Measurements from ENCODE around the gene CS.
"Not testable (repeated sequence)": the region's sequence is repeated elsewhere in the genome, so short reads cannot be mapped to it uniquely, and the experiment has no call there.

Gene CS

DNA sequence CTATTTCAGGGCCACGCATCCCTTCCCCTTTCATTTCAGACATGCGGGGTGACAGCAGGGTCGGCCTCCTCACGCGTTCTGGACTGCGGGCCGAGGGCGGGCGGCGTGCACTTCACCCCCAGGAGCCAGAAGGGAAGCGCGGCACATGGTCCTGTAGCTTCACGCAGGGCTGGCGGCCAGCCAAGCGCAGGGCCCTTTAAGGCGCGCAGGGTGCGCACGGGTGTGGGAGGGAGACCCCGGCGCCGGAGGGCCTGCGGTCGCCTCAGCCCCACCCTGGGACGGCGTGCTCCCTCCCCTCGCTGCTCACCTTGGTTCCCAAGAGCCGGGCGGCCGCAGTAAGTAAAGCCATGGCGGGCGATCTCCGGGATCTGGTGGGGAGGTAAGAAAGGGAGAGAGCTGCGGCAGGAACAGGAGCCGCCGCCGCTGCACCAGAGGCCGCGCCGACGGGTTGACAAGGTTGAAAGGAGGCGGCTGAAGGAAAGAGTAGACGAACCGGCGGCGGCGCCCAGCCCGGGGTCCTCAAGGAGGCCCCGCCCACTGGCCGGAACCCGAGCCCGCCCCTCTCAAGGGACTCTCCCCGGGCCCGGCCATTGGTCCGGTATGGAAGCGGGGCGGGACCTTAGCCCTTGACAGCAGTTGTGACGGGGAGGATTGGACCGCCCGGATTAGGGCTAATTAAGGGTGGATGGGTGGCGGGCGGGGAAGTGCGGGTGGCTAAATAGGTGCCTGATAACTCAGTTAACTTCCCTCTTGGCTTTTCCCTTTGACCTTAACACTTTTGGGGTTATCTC lies at the start of gene CS:
TSS of gene CS (minus strand) at position 478 of the 791 bp plus-strand sequence. CDS start at position 349, 129 bp downstream.
- DNase-seq: peak; percentile 64 to 99 (median 96)

DNA sequence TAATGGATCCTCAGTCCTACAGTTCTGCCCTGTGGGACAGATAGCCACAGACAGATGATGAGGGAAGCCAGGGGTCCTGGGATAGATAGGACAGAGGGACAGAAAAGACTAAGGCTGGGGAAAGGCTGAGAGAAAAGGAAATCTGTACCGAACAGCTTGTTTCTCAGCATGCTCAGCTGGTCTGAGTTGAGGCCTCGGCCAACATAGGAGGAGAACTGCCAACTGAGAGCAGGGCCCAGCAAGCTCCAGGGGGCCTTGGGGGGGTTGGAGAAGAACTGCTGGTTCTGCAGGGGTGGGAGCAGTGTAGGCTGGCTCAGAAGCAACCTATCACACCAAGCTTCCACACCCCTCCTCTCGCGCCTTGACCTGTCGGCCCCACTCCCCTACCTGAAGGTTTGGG lies 48.6 kb upstream of the CS start:
- DNase-seq: no peak

DNA sequence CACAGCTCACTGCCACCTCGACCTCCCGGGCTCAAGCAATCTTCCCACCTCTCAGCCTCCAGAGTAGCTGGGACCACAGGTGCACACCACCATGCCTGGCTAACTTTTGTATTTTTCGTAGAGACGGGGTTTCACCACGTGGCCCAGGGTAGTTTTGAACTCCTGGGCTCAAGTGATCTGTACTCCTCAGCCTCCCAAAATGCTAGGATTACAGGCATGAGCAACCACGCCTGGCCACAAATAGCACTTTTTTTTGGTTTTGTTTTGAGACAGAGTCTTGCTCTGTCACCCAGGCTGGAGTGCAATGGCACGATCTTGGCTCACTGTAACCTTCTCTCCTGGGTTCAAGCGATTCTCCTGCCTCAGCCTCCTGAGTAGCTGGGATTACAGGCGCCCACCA lies 47.1 kb upstream of the CS start:
- not testable (repeated sequence) for DNase-seq

DNA sequence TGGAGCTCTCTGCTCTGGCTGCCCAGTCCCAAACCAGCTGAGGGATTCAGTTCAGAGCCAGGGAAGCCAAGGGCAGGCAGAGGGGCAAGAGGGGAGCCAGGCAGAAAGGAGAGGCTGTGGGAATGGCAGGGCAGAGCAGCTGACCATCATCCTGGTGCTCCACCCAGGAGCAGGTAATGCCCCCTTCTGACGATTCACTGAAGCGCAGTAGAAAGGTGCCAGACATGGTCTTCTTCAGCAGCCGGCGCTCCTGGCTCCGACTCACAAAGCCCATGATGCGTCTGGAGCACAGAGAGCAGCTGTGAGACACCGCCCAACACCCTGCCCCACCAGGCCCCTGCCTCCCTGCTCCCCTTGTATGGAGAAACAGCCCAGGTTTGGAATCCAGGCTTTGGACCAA lies 46.5 kb upstream of the CS start:
- DNase-seq: no peak

DNA sequence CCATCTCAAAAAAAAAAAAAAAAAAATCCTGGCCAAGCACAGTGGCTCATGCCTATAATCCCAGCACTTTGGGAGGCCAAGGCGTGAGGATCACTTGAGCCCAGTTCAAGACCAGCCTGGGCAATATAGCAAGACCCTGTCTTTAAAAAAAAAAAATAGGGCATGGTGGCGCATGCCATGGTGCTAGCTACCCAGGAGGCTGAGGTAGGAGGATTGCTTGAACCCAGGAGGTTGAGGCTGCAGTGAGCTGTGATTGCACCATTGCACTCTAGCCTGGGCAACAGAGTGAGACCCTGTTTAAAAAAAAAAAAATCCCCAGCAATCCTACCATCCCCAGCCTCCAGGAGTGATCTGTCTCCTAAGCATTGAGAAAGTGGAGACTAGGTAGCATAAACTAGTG lies 42.2 kb upstream of the CS start:
- not testable (repeated sequence) for DNase-seq

DNA sequence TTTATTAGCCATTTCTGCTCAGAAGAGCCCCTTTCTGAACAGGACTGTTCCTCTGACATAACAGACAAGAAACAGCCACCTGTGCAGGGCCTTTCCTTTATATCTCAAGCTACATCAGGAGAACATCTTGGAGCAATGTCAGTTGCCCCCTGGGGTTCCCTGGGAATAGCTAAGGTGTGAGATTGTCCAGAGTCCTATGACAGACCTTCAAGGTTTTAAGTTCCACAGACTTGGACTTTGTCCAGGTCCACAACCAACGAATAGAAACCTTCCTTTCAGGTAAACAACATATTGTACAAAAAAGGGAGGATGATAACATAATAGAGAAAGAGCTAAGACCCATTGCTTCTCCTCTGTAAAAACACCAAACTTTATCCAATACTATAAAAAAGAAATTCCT lies 41.5 kb upstream of the CS start:
- DNase-seq: no peak

DNA sequence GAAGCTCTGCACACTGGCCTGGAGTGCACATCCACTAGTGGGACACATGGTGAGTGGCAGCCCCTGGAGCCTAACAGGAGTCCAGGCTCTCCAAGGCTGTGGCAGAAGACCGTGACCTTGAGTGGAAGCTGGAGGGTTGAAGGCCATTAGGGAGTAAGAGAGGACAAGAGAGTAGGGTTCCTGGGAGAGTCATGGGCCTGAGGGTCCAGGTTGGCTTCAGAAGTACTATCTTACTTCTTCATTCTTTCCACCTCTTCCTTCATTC lies 39.0 kb upstream of the CS start:
- DNase-seq: no peak

DNA sequence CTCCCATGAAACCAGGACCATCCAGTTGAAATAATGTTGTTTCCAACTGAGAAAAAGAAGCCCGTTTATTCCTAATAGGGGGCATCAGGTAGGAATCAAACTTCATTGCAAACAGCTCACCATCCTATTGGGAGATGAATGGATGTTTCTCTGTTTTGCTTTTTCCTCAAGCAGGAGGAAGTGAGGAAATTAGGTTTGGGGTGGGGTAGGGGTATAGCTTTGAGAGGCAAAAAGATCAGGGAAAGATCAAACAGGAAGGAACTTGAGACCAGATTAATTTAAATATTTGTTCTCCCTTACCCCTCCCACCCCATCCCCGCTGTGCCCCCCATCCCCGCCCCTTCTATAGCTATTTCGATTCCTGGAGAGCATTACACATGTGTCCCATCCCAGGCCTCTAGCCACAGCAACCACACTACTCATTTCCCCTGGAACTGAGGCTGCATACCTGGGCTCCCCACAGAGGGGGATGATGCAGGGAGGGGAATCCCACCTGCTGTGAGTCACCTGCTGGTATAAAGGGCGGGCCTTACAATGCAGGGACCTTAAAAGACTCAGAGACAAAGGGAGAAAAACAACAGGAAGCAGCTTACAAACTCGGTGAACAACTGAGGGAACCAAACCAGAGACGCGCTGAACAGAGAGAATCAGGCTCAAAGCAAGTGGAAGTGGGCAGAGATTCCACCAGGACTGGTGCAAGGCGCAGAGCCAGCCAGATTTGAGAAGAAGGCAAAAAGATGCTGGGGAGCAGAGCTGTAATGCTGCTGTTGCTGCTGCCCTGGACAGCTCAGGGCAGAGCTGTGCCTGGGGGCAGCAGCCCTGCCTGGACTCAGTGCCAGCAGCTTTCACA lies 38.4 kb upstream of the CS start, which contains the start of gene IL23A:
TSS of gene IL23A (plus strand) at position 577 of the 850 bp plus-strand sequence. CDS start at position 738, 161 bp downstream.
- DNase-seq: no peak

DNA sequence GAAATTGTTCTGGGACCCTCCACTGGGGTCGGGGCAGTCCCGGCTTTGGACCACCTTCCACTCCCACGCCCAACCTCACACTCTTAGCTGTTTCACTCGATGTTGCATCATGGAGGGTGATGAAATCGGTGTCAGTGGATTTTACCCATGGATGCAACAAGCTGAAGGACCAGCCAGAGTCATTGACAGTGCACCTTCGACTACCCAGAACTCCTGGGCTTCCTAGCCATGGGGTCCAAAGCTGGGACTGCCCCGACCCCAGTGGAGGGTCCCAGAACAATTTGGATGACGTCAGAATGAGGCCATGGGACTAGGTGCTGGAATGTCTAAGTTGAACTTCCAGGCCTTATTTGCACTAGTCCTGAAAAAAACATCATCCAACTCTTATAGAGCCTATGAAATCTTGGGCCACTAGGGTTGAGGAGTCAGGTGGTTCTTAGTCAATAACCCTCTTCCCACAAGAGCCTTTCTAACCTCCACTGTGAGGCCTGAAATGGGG lies 37.7 kb upstream of the CS start:
- no peak for DNase-seq

DNA sequence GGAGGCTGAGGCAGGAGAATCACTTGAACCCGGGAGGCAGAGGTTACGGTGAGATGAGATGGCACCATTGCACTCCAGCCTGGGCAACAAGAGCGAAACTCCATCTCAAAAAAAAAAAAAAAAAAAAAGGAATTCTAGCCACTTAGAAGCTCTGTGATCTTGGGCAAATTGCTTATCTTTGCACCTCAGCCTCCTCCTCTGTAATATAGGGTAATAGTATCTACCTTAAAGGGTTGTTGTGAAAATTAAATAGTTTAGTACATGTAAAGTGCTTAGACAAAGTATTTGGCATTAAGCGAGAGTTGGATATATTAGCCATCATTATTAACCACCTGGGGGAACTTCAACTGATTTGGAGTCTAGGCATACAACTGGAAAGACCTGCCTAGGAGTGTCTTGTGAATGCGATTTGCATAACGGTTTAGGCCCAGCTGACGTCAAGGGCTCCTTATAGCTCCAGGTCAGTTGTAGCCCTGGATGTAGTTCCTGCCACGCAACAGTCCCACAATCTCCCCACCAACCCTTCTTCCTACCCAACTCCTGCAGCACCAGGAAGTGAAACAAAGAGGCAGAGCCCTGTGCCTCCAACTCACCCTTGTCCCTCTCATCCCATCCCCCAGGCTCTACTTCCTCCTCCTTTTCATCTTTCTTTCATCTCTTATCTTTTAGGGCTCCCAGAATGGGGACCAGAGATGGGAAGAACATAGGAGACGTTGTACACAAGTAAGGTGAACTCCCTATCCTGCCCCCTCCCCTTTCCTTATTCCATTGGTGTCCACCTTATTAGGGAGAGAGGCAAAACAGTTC lies 36.4 kb upstream of the CS start:
- peak in 4 of 56 donors; percentile 7 to 19 (median 13) for DNase-seq

DNA sequence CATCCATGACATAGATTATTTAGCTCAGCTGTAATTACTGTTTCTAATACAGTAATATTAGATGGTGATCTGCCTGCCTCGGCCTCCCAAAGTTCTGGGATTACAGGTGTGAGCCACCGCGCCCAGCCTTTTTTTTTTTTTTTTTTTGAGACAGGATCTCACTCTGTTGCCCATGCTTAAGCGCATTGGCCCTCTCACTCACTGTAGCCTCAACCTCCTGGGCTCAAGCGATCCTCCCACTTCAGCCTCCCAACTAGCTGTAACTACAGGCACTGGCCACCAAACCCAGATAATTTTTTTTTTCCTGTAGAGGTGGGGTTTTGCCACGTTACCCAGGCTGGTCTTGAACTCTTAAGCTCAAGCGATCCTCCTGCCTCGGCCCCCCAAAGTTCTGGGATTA lies 35.4 kb upstream of the CS start:
- DNase-seq: not testable (repeated sequence)

DNA sequence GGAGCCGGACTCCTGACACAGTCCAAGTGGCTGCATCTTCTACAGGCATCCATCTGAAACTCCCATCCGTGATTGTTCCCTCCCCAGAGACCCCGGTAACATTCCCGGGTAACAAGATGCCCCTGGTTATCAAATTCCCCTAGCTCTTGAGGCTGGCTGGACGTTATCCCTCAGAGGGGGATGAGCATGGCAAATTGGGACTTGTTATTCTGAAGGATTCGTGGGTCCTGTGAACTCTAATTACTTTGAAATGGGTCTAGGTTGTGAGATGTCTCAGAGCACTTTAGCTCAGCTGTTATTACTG lies 34.3 kb upstream of the CS start:
- DNase-seq: peak in 1 of 56 donors; percentile 44

DNA sequence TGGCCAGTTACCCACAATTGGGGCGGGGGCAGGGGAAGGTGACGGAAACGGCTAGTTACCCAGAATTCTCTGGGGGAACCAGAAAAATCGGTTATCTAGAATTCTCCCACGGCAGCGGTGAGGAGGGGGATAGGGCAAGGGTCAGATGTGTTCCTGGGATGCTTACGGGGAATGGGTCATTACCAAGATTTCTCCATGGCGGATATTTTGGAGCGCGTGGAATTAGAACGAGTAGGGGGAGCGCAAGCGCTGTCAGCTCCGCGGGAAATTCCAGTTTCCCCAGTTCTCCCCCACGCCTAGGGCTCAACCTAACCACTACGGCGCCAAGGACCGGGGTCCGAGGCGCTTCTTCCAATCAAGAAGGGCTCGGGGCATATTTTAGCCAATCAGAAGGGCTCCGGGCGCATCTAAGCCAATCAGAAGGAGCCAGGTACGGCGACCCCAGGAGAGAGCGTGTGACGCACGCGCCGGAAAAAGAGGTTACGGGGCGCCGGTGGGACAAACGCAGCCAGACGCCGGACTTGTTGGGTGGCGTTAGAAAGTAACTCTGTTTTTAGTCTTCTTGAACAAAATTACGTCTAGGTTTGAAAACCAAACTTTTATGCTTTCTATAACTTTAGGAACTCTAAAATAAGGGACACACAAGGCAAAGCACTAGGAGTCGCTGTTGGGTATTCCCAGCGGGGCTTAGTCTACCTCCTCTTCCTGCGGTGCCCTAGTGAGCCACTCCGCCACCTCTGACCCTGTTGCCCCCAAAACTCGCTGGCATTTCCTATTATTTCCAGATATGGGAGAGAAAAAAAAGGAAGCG lies 33.8 kb upstream of the CS start, which contains the start of gene PAN2:
TSS of gene PAN2 (minus strand) at position 322 of the 811 bp plus-strand sequence. CDS start 906 bp downstream, outside the sequence.
- peak in 55 of 56 donors; percentile 80 to 97 (median 92) for DNase-seq

DNA sequence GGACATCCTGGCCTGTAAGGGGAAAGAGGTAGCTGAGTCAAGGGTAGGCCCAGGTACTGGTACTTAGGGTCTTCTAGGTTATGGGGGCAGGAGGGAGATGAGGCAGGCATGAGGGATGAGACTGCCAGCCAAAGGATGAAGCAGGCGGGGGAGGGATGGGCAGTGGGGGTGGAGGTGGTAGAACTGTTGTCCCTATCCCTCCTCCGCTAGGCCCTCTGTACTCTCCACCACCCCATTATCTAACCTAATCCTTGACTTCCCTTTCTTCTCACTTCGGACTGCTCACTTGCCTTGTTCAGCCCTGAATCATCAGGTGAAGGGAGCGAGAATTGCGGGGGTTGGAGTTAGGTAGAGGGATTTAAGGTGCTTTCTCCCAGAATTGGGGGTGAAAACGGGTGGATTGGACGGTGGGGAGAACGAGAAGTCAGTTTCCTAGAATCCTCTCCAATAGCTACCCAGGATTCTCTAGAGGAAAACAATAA lies 33.1 kb upstream of the CS start:
- DNase-seq: peak in 4 of 56 donors; percentile 18 to 65 (median 45)

DNA sequence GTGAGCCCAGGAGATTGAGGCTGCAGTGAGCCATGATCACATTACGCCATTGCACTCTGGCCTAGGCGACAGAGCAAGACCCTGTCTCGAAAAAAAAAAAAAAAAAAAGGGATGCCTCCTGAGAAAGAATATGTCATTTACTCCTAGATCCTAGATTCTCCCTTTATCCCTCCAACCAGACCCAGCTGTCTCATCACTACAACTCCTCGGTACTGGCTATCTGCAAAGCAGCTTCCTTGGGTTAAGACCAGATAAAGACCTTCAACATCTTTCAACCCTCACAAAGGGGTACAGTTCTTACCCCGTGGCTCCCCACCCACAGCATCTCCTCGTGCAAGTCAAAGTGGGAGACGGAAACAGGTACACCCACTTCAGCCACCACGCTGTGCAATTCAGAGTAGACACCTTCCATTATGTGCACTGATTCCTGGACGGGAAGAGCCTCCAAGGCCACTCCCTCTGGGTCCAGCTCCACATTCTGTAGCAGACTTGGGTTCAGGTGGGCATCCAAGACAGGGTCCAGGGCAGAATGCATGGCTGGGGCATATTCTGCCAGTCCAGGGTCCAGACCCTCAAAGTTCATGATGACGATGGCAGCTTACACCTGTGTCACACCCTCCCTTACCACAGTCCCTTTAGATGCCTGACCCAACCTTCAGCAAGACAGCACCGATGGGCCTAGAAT lies 32.5 kb upstream of the CS start:
- DNase-seq: peak in 1 of 56 donors; percentile 14

DNA sequence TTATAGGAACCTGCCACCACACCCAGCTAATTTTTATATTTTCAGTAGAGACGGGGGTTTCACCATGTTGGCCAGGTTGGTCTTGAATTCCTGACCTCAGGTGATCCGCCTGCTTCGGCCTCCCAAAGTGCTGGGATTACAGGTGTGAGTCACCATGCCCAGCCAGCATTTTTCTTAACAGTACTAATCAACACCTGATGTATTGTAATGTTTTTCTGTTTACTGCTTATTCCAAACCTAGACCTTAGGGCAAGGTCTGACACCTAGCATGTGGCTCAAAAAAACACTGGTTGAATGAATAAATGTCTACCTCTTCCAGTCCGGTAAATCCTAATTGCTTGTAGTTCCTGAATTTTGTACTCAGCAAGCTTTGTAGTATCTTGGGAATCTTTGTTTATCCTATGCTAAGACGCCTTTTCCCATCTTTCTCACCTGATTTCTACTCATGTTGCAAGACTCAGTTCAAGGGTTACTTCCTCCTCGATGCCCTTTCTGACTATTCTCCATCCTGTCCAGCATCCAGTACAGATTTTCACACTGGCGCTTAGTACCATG lies 30.9 kb upstream of the CS start:
- no peak for DNase-seq

DNA sequence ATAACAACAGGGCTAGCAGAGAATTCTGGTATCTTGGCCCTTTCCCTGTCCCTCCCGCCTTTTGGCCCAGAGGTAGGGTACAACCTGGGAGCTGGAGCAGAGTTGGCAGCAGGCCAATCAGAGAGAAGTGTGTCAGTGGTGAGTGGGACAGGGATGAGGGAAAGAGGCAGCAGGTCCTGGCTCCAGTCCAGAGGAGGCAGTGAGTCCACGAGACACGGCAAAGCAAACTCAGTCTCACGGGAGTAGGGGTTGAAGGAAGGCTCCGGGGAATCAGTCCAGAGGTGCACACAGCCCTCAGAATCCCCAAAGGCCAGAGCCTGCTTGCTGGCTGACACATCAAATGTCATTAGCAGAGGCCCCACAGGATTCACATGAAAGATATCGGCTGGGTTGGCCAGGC lies 26.4 kb upstream of the CS start:
- no peak for DNase-seq

DNA sequence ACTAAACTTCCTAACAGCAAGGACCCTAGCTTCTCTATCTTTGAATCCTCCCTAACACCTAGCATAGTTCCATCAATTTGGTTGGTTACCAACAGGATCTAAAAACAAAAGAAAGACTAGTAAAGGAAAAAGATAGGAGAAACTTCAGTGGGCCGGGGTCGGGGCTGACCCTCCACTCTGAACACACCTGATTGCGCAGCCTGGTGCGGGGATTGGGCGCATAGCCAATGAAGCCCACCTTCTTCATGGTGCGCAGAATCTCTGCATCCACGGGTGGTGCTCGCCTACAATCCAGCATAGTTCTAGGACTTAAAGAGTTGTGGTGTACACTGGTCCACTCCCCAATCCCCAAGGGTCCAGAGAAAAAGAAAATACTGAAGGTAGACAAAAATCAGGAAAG lies 26.0 kb upstream of the CS start:
- no peak for DNase-seq

DNA sequence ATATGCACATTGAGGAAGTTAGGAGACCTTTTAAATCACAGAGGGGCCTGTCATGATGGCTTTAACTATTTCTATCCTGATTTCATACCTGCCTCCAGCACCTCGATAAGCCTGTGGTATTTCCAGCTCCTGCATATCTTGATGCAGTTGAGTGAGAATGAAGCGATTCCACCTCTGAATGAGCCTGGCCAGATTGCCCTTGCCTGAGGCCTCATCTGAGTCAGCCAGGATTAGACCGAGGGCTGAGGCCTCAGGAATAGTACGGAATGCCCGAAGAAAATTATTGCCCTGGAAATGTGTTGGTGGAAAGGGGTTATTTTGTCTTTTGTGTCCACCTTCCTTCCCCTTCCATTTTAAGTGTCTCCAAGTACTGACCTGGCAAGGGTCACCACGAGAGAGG lies 24.1 kb upstream of the CS start:
- no peak for DNase-seq

DNA sequence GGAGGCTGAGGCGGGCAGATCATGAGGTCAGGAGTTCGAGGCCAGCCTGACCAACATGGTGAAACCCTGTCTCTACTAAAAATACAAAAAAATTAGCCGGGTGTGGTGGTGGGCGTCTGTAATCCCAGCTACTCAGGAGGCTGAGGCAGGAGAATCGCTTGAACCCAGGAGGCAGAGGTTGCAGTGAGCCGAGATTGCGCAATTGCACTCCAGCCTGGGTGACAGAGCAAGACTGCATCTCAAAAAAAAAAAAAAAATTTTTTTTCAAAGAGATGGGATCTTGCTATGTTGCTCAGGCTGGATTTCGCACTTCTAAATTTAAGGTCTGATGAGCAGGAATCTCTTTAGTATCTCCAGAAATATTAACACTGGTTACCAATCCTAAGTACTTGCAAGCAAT lies 21.5 kb upstream of the CS start:
- not testable (repeated sequence) for DNase-seq
